ENCODE data around the gene TRIML1.

Gene TRIML1, protein sequence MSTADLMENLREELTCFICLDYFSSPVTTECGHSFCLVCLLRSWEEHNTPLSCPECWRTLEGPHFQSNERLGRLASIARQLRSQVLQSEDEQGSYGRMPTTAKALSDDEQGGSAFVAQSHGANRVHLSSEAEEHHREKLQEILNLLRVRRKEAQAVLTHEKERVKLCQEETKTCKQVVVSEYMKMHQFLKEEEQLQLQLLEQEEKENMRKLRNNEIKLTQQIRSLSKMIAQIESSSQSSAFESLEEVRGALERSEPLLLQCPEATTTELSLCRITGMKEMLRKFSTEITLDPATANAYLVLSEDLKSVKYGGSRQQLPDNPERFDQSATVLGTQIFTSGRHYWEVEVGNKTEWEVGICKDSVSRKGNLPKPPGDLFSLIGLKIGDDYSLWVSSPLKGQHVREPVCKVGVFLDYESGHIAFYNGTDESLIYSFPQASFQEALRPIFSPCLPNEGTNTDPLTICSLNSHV

DNA sequence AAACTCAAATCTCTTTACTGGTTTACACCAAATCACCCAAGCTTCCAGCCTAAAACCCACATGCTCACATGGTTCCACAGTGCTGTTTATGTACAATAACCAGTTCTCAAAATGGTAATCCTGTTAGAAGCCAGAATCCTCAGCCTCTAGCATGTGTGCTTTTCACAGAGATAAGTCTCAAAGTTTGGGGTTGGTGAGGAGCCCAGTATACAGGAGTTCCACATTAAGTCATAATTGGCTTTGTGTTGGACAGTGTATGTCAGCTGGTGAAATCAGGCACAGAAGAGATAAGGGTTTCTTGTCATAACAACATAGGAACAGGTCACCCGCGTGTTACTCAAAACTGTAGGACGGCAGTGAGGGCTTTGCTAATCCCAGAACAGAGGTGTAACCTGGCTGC is at the start of gene TRIML1:
TRIML1 (plus strand) TSS at position 301 of the 400 bp plus-strand sequence. CDS start 118 bp downstream, outside the sequence.
- no peak for DNase-seq (ENCODE audit: low read depth)

DNA sequence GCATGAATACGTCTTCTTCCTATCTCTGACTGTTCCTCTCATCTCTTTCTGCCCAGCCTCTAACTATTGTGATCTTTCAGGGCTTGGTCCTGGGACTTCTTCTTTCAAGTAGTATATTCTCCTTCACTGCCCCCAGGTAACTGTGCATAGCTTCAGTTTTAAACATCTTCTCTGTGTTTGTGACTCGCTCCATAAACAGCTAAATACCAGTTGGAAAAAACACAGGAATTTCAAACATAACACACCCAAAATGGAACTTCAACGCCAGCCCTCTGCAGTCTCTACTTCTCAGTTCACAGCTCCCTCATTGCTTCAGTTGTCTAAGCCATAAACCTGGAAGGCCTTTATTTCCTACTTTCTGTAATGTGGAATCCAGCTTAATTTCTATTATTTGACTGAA is 46.4 kb upstream of the TRIML1 start:
- DNase-seq (ENCODE audit: low read depth) = no peak

DNA sequence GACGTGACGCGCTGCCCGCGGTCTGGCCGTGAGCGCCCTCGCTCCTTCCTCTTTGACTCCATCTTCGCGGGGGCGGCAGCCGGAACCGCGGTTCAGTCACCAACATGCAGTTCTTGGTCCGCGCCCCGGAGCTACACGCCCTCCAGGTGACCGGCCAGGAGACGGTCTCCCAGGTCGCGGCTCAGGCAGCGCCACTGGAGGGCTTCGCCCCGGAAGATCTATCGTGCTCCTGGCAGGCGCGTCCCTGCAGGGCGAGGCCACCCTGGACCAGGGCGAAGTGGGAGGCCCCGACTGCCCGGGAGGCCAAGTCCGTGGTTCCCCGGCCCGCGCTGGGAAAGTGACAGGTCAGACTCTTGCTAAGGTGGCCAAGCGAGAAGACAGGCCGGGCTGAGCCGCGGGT is 32.8 kb upstream of the TRIML1 start:
- DNase-seq (ENCODE audit: low read depth) = no peak

DNA sequence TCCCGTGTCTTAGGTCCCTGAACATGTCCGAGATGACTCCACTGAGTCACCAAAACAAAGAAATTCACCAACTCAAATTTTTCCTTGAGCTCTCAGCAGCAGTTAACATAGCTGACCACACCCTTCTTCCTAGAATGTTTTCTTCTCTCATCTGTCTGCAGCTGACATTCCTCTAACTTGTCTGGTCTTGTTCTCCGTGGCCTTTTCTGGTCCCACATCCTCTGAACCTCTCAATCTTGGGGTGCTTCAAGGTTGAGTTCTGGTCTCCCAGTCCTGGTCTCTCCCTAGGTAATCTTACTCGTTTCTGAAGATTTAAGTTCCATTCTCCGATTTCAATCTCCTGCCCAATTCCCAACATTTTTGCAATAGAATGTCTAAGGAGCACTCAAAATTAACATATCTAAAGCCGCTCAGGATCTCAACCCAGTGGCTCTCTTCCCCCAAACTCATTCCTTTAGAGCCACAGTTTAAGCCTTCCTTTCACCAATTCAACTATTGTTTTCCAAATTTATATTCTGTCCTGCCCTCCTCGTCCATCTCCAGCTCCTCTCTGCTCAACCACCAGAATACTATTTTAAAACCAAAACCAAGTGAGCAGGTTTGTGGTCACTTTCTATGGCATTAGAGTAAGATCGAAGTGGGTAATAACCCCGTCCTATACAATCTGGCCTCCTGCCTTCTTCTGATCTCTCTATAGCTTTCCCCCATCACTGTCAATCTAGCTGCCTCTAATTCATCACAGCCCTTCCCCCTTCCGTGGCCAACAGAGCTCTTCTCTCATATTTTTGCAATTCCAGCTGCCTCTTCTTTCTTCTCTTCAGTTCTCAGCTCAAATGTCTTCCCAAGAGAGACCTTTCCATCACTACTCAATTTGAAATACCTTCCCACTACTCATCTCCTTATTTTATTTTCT is 31.1 kb upstream of the TRIML1 start:
- DNase-seq (ENCODE audit: low read depth) = peak; percentile 21

DNA sequence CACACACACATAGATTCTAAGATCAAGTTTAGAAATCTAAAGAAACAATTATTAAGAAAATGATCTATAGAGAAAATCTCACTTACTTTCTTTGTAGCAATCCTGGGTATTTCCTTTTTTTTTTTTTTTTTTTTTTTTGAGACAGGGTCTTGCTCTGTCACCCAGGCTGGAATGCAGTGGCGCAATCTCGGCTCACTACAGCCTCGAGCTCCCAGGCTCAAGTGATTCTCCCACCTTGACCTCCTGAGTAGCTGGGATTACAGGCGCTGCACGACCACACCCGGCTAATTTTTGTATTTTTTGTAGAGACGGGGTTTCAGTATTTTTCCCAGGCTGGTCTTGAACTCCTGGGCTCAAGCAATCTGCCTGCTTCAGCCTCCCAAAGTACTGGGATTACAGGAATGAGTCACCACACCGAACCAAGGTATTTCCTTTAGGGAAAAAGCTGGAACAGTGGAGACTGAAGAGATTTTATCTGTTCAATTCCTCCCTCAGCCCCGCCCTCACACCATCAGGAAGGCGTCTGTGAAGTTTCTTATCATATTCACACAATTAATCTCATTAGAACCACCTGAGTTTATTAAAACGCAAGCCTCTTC is 30.0 kb upstream of the TRIML1 start, which contains the start of gene TRIML2:
TRIML2 (minus strand) TSS at position 447 of the 599 bp plus-strand sequence. CDS start 4,235 bp downstream, outside the sequence.
- DNase-seq (ENCODE audit: low read depth) = no peak

DNA sequence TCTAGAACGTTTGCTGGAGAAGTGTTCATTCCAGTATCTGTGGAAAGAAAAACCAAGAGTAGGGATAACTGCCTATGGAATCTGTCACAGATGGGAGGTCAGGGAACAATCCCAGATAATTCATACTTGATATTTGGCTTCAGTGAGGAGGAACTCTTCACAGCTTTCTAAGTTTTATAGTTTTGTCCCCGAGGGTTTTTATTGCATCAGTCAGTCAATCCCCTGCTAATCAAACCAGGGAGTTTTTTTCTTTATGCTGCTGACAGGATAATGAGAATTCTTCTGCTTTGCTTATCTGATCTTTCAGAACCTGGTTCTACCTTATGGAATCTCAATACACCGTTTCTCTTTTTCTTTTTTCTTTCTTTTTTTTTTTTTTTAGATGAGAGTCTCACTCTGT is 29.2 kb upstream of the TRIML1 start:
- DNase-seq (ENCODE audit: low read depth) = no peak

DNA sequence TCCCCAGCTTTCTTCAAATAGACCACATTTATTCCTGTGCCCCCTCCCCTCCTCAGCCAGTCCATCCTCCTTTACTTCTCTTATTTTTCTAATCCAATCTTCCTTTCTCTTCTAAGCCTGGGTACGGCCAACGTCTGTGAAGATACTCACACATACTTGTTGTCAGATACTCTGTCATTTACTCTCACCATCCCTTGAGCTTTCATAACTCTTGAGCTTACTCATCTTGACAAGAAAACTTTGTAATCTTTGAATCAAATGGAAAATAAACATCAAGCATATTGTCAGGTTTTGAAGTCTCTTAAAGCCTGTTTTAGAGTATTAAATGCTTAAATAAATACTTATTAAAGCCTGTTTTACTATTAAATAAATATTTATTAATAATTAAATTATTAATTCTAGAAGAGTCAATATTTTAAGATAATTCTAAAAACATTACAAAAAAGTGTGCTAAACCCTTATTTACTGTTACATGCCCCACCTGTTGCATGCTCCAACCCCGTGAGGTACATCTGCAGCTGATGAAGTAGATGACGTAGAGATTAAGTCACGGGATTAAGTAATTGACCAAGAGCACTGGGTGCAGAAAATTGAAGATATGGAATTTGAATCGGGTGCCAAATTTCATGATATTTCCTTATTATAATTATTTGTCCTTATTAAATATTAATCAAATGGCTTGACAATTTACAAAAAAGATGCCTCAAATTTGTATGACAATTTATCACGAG is 28.3 kb upstream of the TRIML1 start:
- no peak for DNase-seq (ENCODE audit: low read depth)

DNA sequence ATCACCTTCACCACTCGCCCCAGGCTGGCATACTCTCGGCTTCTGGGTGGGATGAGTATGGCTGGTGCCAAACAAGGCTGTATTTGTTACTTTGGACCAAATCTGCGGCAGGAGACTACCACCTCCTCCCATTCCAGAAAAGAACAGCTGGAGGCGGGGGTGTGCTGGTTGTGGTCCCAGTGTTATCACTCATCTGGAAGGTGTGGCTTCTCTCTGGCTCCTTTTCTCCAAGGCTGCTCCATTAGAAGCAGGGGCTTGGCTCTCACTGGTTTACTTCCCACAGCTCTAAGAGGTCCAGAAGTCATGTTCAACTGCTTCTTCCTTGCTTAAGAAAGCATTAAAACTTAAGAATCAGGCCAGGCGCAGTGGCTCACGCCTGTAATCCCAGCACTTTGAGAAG is 27.3 kb upstream of the TRIML1 start:
- DNase-seq (ENCODE audit: low read depth) = no peak

DNA sequence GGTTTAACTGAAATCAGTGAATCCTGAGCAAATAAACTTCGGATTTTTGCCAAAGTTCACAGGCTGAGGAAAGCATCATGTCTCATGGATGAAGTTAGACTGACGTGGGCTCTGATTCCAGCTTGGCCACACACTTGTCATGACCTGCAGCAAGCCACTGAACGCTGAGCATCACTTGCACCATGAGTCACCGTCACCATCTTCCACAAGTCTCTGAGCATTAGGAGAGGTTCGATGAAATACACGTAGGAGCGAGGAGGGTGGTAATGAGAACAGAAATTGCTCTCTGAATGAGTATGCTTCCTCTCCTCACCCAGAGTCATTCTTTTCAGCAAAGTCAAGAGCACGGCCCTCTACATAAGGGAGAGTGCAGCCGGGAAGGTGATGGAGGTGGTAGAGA is 26.1 kb upstream of the TRIML1 start:
- no peak for DNase-seq (ENCODE audit: low read depth)

DNA sequence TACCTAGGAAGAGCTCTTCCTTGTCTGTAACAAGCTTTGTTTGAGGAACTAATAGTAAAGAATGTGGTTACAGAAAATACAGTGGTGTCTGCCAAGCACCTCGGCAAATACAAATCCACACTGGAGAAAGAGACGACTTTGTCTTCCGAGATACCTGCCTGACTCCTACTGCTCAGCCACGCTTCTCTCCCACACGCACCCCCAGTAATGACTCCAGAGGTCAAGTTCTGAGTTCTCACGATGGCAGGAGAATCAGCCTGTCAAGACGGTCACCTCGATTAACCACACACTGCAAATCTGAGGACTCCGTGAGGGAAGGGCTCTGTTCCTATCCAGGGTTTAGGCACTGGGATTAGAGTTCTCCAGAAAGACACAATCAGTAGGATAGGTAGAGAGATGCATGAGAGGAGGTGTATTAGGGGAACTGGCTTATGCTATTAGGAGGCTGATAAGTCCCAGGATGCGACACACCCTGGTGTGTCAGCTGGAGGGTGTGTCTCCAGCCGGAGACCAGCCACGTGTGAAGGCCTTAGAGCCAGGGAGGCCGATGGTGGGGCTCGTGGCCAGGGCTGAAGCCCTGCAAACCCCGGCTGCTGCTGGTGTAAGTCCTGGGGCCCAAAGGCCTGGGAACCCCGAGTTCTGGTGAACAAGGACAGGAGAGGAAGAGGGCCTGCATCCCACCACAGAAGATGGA is 21.5 kb upstream of the TRIML1 start:
- no peak for DNase-seq (ENCODE audit: low read depth)

DNA sequence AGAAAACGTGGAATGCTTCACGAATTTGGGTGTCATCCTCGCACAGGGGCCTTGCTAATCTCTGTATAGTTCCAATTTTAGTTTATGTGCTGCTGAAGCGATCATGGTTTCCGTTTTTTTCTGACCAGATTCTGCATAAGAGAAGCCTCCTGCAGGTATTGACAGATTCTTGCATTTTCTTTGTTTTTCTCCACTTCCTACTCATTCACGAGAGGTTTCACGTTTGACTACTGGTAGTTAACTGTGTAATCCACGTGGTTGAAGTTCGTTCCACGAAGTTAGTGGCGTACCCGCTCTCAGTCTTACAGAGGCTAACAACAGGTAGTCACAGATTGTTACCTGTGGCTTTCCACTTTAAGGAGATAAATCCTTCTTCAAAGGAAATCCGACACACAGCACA is 17.7 kb upstream of the TRIML1 start:
- no peak for DNase-seq (ENCODE audit: low read depth)

DNA sequence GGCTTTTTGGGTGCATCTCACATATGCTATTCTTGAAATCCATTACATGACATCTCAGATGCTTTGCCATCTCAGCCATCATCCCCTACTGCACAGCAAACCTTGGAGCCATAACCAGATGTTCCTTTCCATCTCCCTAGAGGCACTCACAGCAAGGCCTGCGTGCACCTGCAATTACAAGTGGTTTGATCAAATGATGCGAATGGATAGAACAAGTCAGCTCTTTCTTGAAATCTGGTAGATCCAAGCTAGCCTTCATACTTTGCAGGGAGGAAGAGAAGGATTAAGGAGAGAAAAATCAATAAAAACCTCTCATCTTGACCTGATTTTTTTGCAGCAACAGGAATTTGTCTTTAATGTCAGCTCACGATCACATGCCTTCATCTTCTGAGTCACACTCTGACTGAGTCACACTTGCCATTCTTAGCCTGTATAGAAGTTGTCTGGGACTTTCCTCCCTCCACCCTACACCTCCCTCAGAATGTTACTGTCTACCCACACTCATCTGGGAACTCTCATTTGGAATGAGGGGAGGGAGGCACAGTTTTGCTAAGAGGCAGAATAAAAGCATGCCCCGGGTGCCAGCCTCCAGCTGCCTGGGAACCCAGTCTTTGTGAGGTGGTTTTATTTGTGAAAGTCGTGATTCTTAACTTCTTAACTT is 11.9 kb upstream of the TRIML1 start:
- peak; percentile 87 for DNase-seq (ENCODE audit: low read depth)

DNA sequence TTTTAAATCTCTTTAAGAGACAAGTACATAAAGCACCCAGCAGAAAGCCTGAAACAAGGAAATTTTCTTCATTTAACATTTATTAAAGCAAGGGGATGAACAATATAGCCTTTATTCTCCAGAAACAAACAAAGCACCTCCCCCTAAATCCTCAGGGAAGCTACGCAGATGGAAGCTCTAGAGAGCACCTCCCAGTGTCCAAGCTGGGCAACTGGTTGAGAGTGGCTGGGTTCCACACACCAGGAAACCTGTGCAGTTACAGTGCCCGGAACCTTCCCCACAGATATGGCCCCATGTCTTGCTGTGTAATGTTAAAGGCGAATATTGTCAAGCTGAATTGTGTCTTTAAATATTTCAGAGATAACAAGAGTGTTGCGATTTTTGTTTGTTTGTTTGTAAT is 8.9 kb upstream of the TRIML1 start:
- no peak for DNase-seq (ENCODE audit: low read depth)

DNA sequence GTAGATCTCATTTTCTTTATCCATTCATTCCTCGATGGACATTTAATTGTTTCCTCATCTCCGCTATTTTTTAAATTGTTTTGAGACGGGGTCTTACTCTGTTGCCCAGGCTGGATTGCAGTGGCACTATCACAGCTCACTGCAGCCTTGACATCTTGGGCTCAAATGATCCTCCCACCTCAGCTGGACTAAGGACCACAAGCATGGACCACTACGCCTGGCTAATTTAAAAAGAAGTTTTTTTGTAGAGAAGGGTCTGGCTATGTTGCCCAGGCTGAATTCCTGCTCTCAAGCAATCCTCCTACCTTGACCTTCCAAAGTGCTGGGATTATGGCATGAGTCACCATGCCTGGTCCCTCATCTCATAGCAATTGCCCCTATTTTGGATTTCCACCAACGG is 7.0 kb upstream of the TRIML1 start:
- DNase-seq (ENCODE audit: low read depth) = no peak

DNA sequence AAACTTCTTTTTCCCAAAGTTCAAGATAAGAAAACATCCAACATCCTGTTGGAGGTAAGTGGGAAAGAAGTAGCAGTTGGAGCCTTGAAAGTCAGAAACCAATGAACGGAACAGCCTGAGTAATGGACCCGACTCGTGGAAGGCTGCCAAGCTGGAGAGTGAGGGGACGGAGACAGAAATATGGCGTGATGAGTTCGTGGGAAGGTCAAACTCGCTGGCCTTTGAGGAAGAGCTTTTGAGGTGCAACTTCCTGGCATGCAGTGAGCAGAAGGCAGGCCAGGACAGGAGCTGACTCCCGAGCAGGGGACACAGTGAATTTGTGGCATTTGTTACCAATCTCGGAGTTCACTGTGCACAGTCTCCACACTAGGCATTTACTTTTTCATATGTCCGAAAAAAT is 1.0 kb upstream of the TRIML1 start:
- DNase-seq (ENCODE audit: low read depth) = no peak

DNA sequence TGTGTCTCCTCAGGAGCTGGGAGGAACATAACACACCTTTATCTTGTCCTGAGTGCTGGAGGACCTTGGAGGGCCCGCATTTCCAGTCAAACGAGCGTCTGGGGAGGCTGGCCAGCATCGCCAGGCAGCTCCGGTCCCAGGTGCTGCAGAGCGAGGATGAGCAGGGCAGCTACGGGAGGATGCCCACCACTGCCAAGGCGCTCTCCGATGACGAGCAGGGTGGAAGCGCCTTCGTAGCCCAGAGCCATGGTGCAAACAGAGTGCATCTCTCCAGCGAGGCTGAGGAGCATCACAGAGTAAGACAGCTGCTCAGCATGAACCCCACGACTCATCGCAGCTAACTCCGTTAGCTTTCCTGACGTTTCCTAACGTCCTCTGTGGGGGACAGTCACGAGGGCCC is 430 bp downstream of the TRIML1 start:
- DNase-seq (ENCODE audit: low read depth) = no peak

DNA sequence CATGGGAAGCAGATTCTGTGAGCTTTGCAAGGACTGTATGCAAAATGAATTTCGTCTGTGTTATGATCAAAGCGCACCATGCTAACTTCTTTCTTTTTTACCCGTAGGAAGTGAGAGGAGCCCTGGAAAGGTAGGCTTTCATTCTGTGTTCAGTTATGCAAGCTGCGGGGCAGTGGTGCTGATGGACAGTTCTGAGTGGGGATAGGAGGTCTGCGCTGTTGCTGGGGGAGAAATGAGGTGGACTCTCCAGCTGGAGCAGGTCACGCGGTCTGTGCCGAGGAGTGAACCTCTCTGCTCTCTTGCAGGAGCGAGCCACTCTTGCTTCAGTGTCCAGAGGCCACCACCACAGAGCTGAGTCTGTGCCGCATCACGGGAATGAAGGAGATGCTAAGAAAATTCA is 4.5 kb downstream of the TRIML1 start:
- no peak for DNase-seq (ENCODE audit: low read depth)

DNA sequence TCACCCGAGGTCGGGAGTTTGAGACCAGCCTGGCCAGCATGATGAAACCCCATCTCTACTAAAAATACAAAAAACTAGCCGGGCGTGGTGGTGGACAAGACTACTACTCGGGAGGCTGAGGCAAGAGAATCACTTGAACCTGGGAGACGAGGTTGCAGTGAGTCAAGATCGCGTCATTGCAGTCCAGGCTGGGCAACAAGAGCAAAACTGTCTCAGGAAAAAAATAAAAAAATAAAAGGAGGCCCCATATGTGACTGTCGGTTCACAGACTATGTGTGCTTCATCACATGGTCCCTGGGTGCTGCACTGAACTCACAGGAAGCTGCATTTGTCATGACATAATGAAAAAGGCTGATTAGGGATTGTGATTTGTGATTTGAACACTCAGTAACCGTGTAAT is 6.4 kb downstream of the TRIML1 start:
- no peak for DNase-seq (ENCODE audit: low read depth)

DNA sequence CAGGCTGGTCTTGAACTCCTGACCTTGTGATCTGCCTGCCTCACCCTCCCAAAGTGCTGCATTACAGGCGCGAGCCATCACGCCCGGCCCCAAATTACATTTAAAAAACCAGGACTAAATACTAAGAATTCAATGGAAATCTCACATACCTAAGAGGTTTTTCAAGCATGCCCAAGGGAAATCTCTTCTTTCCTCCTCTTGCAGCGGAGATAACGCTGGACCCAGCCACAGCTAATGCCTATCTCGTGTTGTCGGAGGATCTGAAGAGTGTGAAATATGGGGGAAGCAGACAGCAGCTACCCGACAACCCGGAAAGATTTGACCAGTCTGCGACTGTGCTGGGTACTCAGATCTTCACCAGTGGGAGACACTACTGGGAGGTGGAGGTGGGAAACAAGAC is 7.4 kb downstream of the TRIML1 start:
- no peak for DNase-seq (ENCODE audit: low read depth)

DNA sequence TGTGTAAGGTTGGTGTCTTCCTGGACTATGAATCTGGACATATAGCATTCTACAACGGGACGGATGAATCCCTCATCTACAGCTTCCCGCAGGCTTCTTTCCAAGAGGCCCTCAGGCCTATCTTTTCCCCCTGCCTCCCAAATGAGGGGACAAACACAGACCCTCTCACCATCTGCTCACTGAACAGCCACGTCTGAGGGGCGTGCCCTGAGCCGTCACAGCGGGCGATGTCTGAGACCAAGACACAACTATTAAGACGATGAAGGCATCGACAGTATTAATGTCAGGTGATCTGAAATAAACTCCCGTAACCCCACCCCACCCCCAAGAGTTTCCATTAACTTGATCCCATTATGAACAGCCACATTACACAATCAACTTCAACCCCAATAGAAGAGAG is 7.9 kb downstream of the TRIML1 start:
- no peak for DNase-seq (ENCODE audit: low read depth)

DNA sequence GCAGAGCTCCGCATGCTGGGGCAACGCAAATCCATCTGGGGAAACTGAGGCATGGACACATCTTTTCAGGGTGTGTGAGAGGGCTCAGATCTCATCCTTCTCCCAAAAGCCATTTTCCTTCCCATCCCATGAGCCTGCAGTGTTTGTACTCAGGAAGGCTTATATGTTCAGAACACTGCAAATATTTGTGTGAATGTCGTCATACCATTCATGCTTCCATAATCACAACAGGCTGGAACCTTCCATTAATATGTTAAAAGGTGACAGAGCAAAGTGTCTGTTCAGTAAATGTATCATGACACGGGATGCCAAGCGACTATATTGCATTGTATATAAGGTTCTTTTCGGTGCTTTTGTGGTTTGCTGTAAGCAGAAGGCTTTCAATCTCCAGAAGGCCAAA is 8.5 kb downstream of the TRIML1 start:
- DNase-seq (ENCODE audit: low read depth) = no peak

All from stromal cell of bone marrow (primary cell).